DOHH2 (cell line): ENCODE measurements around the gene DEAF1.

Experiments
- CTCF ChIP-seq: fragments of 200-600 bp; sonication (generic); IDR thresholded peaks from one replicate; pipeline ENCODE4 v1.5.1; 2014; ENCODE audit warnings: antibody characterized with exemption, mild to moderate bottlenecking, low read depth, low read length; ENCODE audit not compliant: poor library complexity, severe bottlenecking
- EZH2phosphoT487 ChIP-seq: fragments of 200-600 bp; sonication (generic); IDR thresholded peaks from 2 replicates; pipeline ENCODE4 v1.6.1; 2017; ENCODE audit warnings: borderline replicate concordance, mild to moderate bottlenecking, antibody characterized with exemption, low read length, moderate library complexity, mixed read lengths

GRCh38 chr11:720642-721246 lies 25.7 kb upstream of the DEAF1 start:
- TF ChIP-seq CTCF, result no peak
- TF ChIP-seq EZH2phosphoT487, result no peak
